ENCODE results near the gene TBC1D14. TPM values are rescaled to one million over a fixed set of nuclear protein-coding genes. Genes with fewer than 3 reads are reported as not detected.

Gene TBC1D14
- total and polyA plus RNA-seq, 2 of the 4 experiments (the other 2 are of a cell fraction) = 31.7 to 40.7 TPM

- TF ChIP-seq MAZ (IDR thresholded peaks at IDR 0.05; ENCODE audit: borderline replicate concordance, low read depth, low read length) (no peak), SMC3 (IDR thresholded peaks at IDR 0.05; ENCODE audit: low read depth, low read length) (no peak), NFE2L2 (IDR thresholded peaks at IDR 0.05; ENCODE audit: low read depth, low read length) (no peak), RCOR1 (IDR thresholded peaks at IDR 0.05; ENCODE audit: insufficient replicate concordance, low read length) (no peak), MAFK (IDR thresholded peaks at IDR 0.05; ENCODE audit: low read depth, low read length) (no peak), POLR2A (IDR thresholded peaks at IDR 0.05; ENCODE audit: low read depth, low read length) (no peak), BHLHE40 (IDR thresholded peaks at IDR 0.05; ENCODE audit: low read depth, low read length) (no peak), RAD21 (IDR thresholded peaks at IDR 0.05; ENCODE audit: low read length) (no peak), MXI1 (IDR thresholded peaks at IDR 0.05; ENCODE audit: borderline replicate concordance, low read depth, low read length) (no peak), CTCF (conservative IDR thresholded peaks at IDR 0.05; ENCODE audit: low read depth, low read length) (no peak), CHD1 (IDR thresholded peaks at IDR 0.05; ENCODE audit: low read depth, low read length) (no peak), FOS (IDR thresholded peaks at IDR 0.05; ENCODE audit: low read depth, low read length) (no peak), USF2 (IDR thresholded peaks at IDR 0.05; ENCODE audit: low read depth, low read length) (no peak), CEBPB (IDR thresholded peaks at IDR 0.05; ENCODE audit: low read depth, low read length) (no peak)
- Histone ChIP-seq H3K4me1 (ENCODE audit: control insufficient read depth, insufficient read depth, low read length) (peaks cover 4% of the 10 kb centered on the region), H4K20me1 (ENCODE audit: insufficient read depth, low read length) (peaks cover 11% of the 10 kb centered on the region), H3K27me3 (ENCODE audit: control insufficient read depth, insufficient read depth, low read length) (no peaks in the 10 kb centered on the region), H3K9ac (ENCODE audit: low read depth, low read length) (no peak overlapping the region), H3K14ac (replicated peaks; ENCODE audit: low read depth, low read length) (no peak overlapping the region), H3K4me2 (ENCODE audit: low read depth, low read length) (no peak overlapping the region), H3K56ac (ENCODE audit: extremely low read depth, insufficient read depth, low read length) (no peak overlapping the region), H3K9me3 (ENCODE audit: control insufficient read depth, insufficient read depth, low read length) (no peaks in the 10 kb centered on the region), H3K18ac (ENCODE audit: low read depth, low read length) (no peak overlapping the region), H4K91ac (ENCODE audit: insufficient read depth, low read depth, low read length) (no peak overlapping the region), H4K8ac (ENCODE audit: low read depth in 2 of 2, low read length in 2 of 2) (no peak overlapping the region), H3K23ac (ENCODE audit: low read depth, low read length) (no peak overlapping the region), H3K4ac (ENCODE audit: low read depth, low read length) (no peak overlapping the region), H2BK15ac (ENCODE audit: low read depth, low read length) (no peak overlapping the region), H2BK120ac (ENCODE audit: low read depth, low read length) (no peak overlapping the region), H3K4me3 (ENCODE audit: insufficient read depth, low read depth, low read length) (no peak overlapping the region), H2BK5ac (ENCODE audit: low read depth, low read length, poor library complexity, severe bottlenecking) (no peak overlapping the region), H3K9me1 (ENCODE audit: insufficient read depth, low read length) (no peaks in the 10 kb centered on the region), H2AK5ac (ENCODE audit: low read depth, low read length) (no peak overlapping the region), H4K5ac (ENCODE audit: low read depth, low read length) (no peak overlapping the region), H2AFZ (replicated peaks; ENCODE audit: low read length, poor library complexity) (no peak overlapping the region), H3K36me3 (ENCODE audit: control insufficient read depth, insufficient read depth, low read length) (peaks cover 53% of the 10 kb centered on the region), H2BK20ac (ENCODE audit: low read depth, low read length) (no peak overlapping the region), H3K79me1 (ENCODE audit: low read depth in 1 of 2, low read length in 2 of 2) (peaks cover 4 to 25% of the 10 kb centered on the region in 2 experiments; a peak in 3 of 4 replicates), H2AK9ac (replicated peaks; ENCODE audit: low read depth, low read length, poor library complexity) (no peak overlapping the region), H3K27ac (ENCODE audit: insufficient read depth, low read length) (no peak overlapping the region)
- in situ Hi-C loops (cut with MboI; ENCODE audit: low sequenced_read_pairs) = loop anchor here (5.0 kb wide), 1 partner anchor 153 kb away; no protein-coding TSS in a partner anchor
- intact Hi-C loops (cut with micrococcal nuclease) = loop anchor here (2.0 kb wide), 1 partner anchor 93 kb away; the partner anchor contains the start of gene KIAA0232
- DNase-seq (no peak), ATAC-seq (ENCODE audit: low read depth) (no peak)
- 100% methylated on average over 2 of the region's 4 CpGs; no CpG with 5 or more reads in 1 of the 2 experiments for WGBS, 2 experiments (ENCODE audit: extremely low coverage in 2 of 2, insufficient read length in 1 of 2)
- no TSS peak for BruUV-seq (replicated peaks)
- dilution Hi-C loops (cut with HindIII; ENCODE audit: low sequenced_read_pairs, unreplicated experiment) = no loop called here
- ChIA-PET POLR2A (ENCODE audit: unreplicated experiment) (no interaction called here), CTCF (no interaction called here)
These were observed 34.2 kb upstream of the TBC1D14 start for GRCh38 chr4:6875431-6875831.
